ENCODE measurements around the gene KRTAP5-2.
A peak's percentile ranks its signal among the peaks of the same experiment; 100 is the strongest.
"Not testable (repeated sequence)": the region's sequence is repeated elsewhere in the genome, so short reads cannot be mapped to it uniquely, and the experiment has no call there.

DNA sequence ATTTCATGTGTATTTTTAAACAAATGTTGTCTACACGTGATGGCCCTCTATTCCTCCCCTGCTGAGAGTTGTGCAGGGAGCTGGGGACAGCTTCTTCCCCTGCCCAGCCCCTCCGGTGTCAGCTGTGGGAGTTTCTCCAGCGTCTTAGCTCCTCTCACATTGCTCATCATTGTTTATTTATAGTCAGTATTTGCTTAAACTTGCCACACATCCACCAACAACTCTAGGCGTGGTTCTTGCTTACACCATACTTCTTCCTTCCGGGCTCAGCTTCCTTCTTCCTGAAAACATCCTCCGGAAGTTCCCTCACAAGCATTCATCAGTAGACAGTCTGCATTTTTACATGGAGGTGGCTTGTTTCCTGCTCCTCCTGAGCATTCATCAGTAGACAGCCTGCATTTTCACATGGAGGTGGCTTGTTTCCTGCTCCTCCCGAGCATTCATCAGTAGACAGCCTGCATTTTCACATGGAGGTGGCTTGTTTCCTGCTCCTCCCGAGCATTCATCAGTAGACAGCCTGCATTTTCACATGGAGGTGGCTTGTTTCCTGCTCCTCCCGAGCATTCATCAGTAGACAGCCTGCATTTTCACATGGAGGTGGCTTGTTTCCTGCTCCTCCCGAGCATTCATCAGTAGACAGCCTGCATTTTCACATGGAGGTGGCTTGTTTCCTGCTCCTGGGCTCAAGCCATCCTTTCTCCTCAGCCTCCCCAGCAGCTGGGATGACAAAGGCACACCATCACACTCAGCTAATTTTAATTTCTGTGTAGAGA is 8.7 kb downstream of the KRTAP5-2 start:
- not testable (repeated sequence) for TF ChIP-seq POLR2AphosphoS5 (IDR thresholded peaks at IDR 0.05; ENCODE audit: low read depth, low read length); TAF1 (IDR thresholded peaks at IDR 0.05; ENCODE audit: borderline replicate concordance, insufficient read depth, low read length)
- TF ChIP-seq, protein P1, sequence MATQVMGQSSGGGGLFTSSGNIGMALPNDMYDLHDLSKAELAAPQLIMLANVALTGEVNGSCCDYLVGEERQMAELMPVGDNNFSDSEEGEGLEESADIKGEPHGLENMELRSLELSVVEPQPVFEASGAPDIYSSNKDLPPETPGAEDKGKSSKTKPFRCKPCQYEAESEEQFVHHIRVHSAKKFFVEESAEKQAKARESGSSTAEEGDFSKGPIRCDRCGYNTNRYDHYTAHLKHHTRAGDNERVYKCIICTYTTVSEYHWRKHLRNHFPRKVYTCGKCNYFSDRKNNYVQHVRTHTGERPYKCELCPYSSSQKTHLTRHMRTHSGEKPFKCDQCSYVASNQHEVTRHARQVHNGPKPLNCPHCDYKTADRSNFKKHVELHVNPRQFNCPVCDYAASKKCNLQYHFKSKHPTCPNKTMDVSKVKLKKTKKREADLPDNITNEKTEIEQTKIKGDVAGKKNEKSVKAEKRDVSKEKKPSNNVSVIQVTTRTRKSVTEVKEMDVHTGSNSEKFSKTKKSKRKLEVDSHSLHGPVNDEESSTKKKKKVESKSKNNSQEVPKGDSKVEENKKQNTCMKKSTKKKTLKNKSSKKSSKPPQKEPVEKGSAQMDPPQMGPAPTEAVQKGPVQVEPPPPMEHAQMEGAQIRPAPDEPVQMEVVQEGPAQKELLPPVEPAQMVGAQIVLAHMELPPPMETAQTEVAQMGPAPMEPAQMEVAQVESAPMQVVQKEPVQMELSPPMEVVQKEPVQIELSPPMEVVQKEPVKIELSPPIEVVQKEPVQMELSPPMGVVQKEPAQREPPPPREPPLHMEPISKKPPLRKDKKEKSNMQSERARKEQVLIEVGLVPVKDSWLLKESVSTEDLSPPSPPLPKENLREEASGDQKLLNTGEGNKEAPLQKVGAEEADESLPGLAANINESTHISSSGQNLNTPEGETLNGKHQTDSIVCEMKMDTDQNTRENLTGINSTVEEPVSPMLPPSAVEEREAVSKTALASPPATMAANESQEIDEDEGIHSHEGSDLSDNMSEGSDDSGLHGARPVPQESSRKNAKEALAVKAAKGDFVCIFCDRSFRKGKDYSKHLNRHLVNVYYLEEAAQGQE (IDR thresholded peaks at IDR 0.05; ENCODE audit: insufficient read depth in 1 of 2, low read depth in 2 of 2, low read length in 2 of 2), result peak in 1 of 2 experiments; percentile 50; a peak in 1 of 4 replicates
